Neural cell (in vitro differentiated cells): Measurements from ENCODE around the gene SGCD. TPM values are rescaled to one million over a fixed set of nuclear protein-coding genes. Genes with fewer than 3 reads are reported as not detected.

ENCODE experiments used
- H2AFZ ChIP-seq: fragments of 200-600, 300-800 bp; sonication (generic), shearing (Covaris generic); 2 replicates; pipeline ENCODE4 v1.6.0; 2014; ENCODE audit warnings: low read depth, mild to moderate bottlenecking, antibody characterized with exemption, low read length, moderate library complexity
- H3F3A ChIP-seq: fragments of 200-600 bp; shearing (Covaris generic); 2 replicates; pipeline ENCODE4 v1.6.1; 2016; ENCODE audit warnings: mild to moderate bottlenecking, moderate library complexity, mixed read lengths, antibody characterized with exemption, low read length; ENCODE audit not compliant: insufficient read depth, poor library complexity, severe bottlenecking
- H3K27ac ChIP-seq: fragments of 200-600, 300-800 bp; sonication (generic), shearing (Covaris generic); 2 replicates; pipeline ENCODE4 v1.5.1; 2014; ENCODE audit warnings: mild to moderate bottlenecking, low read length, moderate library complexity
- H3K27me3 ChIP-seq: fragments of 300-800, 200-600 bp; sonication (generic), shearing (Covaris generic); 2 replicates; pipeline ENCODE4 v1.6.0; 2014; ENCODE audit warnings: mild to moderate bottlenecking, low read depth, low read length, moderate library complexity; ENCODE audit not compliant: insufficient read depth
- H3K36me3 ChIP-seq: fragments of 300-800, 200-600 bp; sonication (generic), shearing (Covaris generic); 2 replicates; pipeline ENCODE4 v1.5.1; 2014; ENCODE audit warnings: mild to moderate bottlenecking, antibody characterized with exemption, low read length, moderate library complexity; ENCODE audit not compliant: insufficient read depth
- H3K4me2 ChIP-seq: fragments of 300-800, 200-600 bp; sonication (generic), shearing (Covaris generic); 2 replicates; pipeline ENCODE4 v1.6.0; 2014; ENCODE audit warnings: mild to moderate bottlenecking, low read length
- H3K4me3 ChIP-seq: fragments of 300-800, 200-600 bp; sonication (generic), shearing (Covaris generic); 2 replicates; pipeline ENCODE4 v1.5.1; 2014; ENCODE audit warnings: mild to moderate bottlenecking, low read length, moderate library complexity
- H3K79me2 ChIP-seq: fragments of 200-600 bp; shearing (Covaris generic); replicated peaks from 2 replicates; pipeline ENCODE4 v1.6.0; 2014; ENCODE audit warnings: mild to moderate bottlenecking, low read length, moderate library complexity; ENCODE audit not compliant: insufficient read depth
- H3K9ac ChIP-seq: fragments of 300-800, 200-600 bp; sonication (generic), shearing (Covaris generic); 2 replicates; pipeline ENCODE4 v1.6.1; 2016; ENCODE audit warnings: mild to moderate bottlenecking, low read length, mixed read lengths
- H3K9me2 ChIP-seq: fragments of 200-600 bp; shearing (Covaris generic); 2 replicates; pipeline ENCODE4 v1.6.1; 2016; ENCODE audit warnings: mild to moderate bottlenecking, low read length, mixed read lengths; ENCODE audit not compliant: insufficient read depth
- H3K9me3 ChIP-seq: fragments of 200-600, 300-800 bp; sonication (generic), shearing (Covaris generic); 2 replicates; pipeline ENCODE4 v1.6.1; 2016; ENCODE audit warnings: mild to moderate bottlenecking, mixed run types, low read length, moderate library complexity, mixed read lengths
- H4K20me1 ChIP-seq: fragments of 200-600 bp; shearing (Covaris generic); 2 replicates; pipeline ENCODE4 v1.6.1; 2016; ENCODE audit warnings: mild to moderate bottlenecking, mixed run types; ENCODE audit not compliant: insufficient read depth
- RAD21 ChIP-seq: fragments of 450-650 bp; conservative IDR thresholded peaks from 2 replicates; pipeline ENCODE4 v1.6.1; 2014; ENCODE audit warnings: antibody characterized with exemption, mild to moderate bottlenecking, moderate library complexity
- TAF1 ChIP-seq: IDR thresholded peaks from 2 replicates; pipeline ENCODE4 v1.6.1; 2012; ENCODE audit warnings: low read depth
- polyA plus RNA-seq: library from polyadenylated mRNA; depleted of rRNA; stranded (reverse); fragments of >200 nt; gene quantifications from 2 replicates; pipeline ENCODE4 v1.2.3, GENCODE V29; 2014
- TF ChIP-seq, protein P1 (sequence below): IDR thresholded peaks from 2 replicates; pipeline ENCODE4 v1.6.1; 2012; ENCODE audit warnings: borderline replicate concordance
- TF ChIP-seq, protein P2 (sequence below): fragments of 450-650 bp; IDR thresholded peaks from 2 replicates; pipeline ENCODE4 v1.5.1; 2014; ENCODE audit warnings: antibody characterized with exemption, mild to moderate bottlenecking, moderate library complexity; ENCODE audit not compliant: poor library complexity, severe bottlenecking

The SGCD gene
- polyA plus RNA-seq, 1 donor from 2014 or later: 3.4 TPM

DNA sequence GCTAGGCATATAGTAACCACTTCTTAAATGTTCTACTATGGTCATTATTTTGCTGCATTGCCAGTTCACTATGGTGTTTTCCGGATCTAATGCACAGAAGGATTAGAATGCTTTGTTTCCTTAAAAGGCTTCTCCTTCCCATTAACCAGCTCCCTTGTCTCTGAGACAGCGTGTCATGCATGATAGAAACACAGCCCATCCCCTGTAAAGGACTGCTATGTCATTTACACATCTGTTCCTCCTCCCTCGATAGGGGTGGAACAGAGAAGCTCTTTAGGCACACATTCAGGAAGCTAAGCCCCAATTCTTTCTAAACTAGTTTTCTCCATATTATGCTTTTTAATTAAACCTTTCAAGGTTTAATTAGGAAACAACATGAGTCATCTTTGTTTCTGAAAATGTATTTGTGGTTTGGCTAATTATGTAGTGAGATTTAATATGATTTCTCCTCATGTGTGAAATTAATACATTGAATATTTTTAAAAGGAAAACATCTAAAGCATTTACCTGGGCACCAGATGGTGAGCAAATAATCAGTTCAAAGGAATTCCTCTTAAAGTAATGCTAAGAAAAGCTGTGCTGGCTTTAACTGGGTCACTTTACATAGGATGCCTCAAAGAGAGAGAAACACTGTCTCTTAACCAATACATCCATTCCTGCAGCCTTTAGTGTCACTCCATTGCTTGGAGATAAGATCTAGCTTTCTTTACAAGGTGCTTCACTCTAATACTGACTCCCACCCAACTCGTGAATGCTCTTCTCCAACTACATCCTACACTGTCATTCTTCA is 389.8 kb downstream of the SGCD start:
- Histone ChIP-seq H3K4me2 (no peak overlapping the region), H3K9ac (no peak overlapping the region), H3K36me3 (no peaks in the 10 kb centered on the region), H3K27ac (peak overlapping the region; percentile 20), H3K9me3 (no peaks in the 10 kb centered on the region), H3K4me3 (no peak overlapping the region), H4K20me1 (no peaks in the 10 kb centered on the region), H3K9me2 (no peaks in the 10 kb centered on the region), H3K27me3 (no peaks in the 10 kb centered on the region), H2AFZ (peak overlapping the region; percentile 16), H3K79me2 (no peaks in the 10 kb centered on the region), H3F3A (no peaks in the 10 kb centered on the region)
- no peak for TF ChIP-seq TAF1
- TF ChIP-seq, protein P1, sequence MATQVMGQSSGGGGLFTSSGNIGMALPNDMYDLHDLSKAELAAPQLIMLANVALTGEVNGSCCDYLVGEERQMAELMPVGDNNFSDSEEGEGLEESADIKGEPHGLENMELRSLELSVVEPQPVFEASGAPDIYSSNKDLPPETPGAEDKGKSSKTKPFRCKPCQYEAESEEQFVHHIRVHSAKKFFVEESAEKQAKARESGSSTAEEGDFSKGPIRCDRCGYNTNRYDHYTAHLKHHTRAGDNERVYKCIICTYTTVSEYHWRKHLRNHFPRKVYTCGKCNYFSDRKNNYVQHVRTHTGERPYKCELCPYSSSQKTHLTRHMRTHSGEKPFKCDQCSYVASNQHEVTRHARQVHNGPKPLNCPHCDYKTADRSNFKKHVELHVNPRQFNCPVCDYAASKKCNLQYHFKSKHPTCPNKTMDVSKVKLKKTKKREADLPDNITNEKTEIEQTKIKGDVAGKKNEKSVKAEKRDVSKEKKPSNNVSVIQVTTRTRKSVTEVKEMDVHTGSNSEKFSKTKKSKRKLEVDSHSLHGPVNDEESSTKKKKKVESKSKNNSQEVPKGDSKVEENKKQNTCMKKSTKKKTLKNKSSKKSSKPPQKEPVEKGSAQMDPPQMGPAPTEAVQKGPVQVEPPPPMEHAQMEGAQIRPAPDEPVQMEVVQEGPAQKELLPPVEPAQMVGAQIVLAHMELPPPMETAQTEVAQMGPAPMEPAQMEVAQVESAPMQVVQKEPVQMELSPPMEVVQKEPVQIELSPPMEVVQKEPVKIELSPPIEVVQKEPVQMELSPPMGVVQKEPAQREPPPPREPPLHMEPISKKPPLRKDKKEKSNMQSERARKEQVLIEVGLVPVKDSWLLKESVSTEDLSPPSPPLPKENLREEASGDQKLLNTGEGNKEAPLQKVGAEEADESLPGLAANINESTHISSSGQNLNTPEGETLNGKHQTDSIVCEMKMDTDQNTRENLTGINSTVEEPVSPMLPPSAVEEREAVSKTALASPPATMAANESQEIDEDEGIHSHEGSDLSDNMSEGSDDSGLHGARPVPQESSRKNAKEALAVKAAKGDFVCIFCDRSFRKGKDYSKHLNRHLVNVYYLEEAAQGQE: no peak

DNA sequence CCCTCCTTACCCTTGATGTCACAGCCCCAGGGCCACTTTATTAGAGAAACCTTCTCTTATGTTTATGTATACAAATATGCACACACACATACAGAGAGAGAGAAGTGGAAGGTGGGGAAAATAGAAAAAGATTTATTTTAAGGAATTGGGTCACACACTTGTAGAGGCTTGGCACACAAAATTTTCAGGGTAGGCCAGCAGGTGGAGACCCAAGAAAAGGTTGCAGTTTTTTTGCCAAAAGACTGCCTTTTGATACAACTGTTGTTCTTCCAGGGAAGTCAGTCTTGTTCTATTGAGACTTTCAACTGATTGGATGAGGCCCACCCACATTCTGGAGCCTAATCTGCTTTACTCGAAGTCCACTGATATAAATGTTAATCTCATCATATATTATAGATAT is 392.0 kb downstream of the SGCD start:
- Histone ChIP-seq H3K9me2 (no peaks in the 10 kb centered on the region), H3K27me3 (no peaks in the 10 kb centered on the region), H3K4me3 (no peak overlapping the region), H3K36me3 (no peaks in the 10 kb centered on the region), H3K27ac (no peak overlapping the region), H3K79me2 (no peaks in the 10 kb centered on the region), H3F3A (no peaks in the 10 kb centered on the region), H2AFZ (no peak overlapping the region), H3K9ac (no peak overlapping the region), H4K20me1 (no peaks in the 10 kb centered on the region), H3K4me2 (no peak overlapping the region), H3K9me3 (no peaks in the 10 kb centered on the region)
- TF ChIP-seq, protein P1: no peak
- TF ChIP-seq, protein P2, sequence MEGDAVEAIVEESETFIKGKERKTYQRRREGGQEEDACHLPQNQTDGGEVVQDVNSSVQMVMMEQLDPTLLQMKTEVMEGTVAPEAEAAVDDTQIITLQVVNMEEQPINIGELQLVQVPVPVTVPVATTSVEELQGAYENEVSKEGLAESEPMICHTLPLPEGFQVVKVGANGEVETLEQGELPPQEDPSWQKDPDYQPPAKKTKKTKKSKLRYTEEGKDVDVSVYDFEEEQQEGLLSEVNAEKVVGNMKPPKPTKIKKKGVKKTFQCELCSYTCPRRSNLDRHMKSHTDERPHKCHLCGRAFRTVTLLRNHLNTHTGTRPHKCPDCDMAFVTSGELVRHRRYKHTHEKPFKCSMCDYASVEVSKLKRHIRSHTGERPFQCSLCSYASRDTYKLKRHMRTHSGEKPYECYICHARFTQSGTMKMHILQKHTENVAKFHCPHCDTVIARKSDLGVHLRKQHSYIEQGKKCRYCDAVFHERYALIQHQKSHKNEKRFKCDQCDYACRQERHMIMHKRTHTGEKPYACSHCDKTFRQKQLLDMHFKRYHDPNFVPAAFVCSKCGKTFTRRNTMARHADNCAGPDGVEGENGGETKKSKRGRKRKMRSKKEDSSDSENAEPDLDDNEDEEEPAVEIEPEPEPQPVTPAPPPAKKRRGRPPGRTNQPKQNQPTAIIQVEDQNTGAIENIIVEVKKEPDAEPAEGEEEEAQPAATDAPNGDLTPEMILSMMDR: no peak

DNA sequence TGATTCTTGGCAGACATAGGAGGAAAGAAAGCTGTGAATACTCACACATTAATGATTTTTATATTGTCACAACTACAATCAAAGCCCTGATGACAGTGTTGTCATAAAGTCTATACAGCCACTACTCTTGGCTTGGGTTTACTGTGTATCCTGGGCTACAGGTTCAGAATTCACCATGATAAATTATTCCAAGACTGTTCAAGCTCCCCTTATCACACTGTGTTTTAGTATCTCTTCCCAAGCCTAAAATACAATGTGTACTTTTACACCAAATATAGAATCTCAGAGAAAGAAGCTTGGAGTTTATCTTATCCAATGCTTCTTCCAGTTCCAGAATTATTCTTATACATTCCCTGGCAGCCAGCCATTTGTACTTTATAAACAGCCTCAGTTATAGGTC is 395.4 kb downstream of the SGCD start:
- H2AFZ ChIP-seq: no peak overlapping the region
- no peak overlapping the region for H3K4me3 ChIP-seq
- H3K9me2 ChIP-seq: no peaks in the 10 kb centered on the region
- no peaks in the 10 kb centered on the region for H3K9me3 ChIP-seq
- no peaks in the 10 kb centered on the region for H3K27me3 ChIP-seq
- TF ChIP-seq RAD21: no peak
- H3K36me3 ChIP-seq: no peaks in the 10 kb centered on the region
- no peak overlapping the region for H3K9ac ChIP-seq
- no peaks in the 10 kb centered on the region for H3F3A ChIP-seq
- H3K27ac ChIP-seq: no peak overlapping the region
- H3K79me2 ChIP-seq: no peaks in the 10 kb centered on the region
- H3K4me2 ChIP-seq: no peak overlapping the region
- no peaks in the 10 kb centered on the region for H4K20me1 ChIP-seq
